Measurements from ENCODE around the gene NPAS3. TPM values are rescaled to one million over a fixed set of nuclear protein-coding genes. Genes with fewer than 3 reads are reported as not detected.

Gene NPAS3
- total RNA-seq, 2 donors from 2014 or later, result 0.33 to 0.78 TPM

DNA sequence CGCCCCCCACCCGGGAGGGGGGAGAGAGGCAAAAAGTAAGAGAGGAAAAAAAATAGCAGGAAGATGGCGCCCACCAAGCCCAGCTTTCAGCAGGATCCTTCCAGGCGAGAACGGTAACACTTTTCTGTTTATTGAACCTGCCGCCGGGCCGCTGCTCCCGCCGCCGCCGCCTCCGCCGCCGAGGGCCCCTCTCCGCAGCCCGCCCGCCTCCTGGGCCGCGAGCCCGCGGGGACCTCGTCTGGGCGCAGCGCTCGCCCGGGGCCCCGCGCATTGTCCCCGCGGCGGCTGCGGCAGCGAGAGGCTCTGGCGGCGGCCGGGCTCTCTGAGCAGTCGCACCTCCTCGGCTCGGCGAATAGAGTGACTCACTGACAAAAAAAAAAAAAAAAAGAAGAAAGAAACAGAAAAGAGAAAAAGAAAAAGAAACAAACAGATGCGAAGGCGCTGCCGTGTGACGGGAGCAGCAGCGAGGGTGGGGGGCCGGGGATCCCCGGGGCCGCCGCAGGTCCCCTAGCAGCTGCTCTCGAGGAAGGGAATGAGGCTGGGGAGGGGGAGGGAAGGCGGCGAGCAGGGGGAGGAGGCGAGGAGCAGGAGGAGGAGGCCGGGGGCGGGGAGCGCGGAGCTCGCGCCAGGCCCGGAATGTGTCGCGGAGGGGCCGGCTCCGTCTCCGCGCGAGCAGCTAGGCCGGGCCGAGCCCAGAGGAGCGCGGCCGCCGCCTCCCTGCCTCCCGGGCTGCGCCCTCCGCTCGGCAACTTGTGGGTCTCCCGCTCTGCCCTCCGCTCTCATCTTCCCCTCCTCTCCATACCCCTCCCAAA, 781 bp downstream of the NPAS3 start:
- peak overlapping the region; percentile 2 to 44 for H3K4me3 ChIP-seq
- peaks cover 0 to 9% of the 10 kb centered on the region in 2 donors for H3K27me3 ChIP-seq
- no peaks in the 10 kb centered on the region for H3K36me3 ChIP-seq (replicated peaks in 1 of 2; ENCODE audit: insufficient read depth in 1 of 2, low read depth in 2 of 2)
- intact Hi-C loops (cut with DNase I), result no loop called here
- ATAC-seq (peak; percentile 86), DNase-seq (peak; percentile 79 to 87 (median 84))
- H3K27ac ChIP-seq, result peak overlapping the region in 3 of 4 donors; percentile 70 to 84 (median 72)
- WGBS, 2 donors, result 0% methylated on average over 28 to 50 of the region's 80 CpGs
- TF ChIP-seq, protein P1, sequence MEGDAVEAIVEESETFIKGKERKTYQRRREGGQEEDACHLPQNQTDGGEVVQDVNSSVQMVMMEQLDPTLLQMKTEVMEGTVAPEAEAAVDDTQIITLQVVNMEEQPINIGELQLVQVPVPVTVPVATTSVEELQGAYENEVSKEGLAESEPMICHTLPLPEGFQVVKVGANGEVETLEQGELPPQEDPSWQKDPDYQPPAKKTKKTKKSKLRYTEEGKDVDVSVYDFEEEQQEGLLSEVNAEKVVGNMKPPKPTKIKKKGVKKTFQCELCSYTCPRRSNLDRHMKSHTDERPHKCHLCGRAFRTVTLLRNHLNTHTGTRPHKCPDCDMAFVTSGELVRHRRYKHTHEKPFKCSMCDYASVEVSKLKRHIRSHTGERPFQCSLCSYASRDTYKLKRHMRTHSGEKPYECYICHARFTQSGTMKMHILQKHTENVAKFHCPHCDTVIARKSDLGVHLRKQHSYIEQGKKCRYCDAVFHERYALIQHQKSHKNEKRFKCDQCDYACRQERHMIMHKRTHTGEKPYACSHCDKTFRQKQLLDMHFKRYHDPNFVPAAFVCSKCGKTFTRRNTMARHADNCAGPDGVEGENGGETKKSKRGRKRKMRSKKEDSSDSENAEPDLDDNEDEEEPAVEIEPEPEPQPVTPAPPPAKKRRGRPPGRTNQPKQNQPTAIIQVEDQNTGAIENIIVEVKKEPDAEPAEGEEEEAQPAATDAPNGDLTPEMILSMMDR (IDR thresholded peaks at IDR 0.05), result no peak
- peak in 2 of 3 donors; percentile 57 to 58 for TF ChIP-seq POLR2A (IDR thresholded peaks at IDR 0.05)
- H3K9me3 ChIP-seq, result no peaks in the 10 kb centered on the region
- H3K4me1 ChIP-seq, result peaks cover 25% of the 10 kb centered on the region

DNA sequence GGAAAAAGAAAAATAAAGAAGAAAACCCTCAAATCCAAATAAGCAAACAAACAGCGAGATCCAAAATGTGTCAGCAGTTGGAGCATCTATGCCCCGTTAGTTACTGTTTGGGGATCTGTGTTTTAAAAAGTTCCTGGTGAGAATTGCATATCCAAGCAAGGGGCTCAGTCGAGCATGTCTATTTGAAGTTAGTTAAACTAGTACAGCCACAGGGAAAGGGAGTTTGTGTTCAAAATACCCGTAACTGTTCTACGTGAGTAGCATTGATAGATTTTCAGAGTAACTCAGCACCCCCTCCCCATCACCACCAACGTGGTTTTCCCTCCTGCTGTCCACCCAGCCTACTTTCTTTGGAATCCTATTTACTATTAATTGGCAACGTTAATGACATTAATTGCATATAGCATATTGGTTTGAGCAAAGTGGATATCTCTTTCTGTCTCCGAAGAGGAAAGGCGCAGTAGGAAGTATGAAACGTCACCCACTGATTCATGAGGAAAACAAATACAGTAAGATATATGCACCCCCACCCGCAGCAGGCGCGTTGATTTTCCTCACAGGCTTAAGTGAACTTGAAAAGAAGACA, 1.5 kb downstream of the NPAS3 start:
- Histone ChIP-seq H3K9me3 (no peaks in the 10 kb centered on the region), H3K4me3 (peak overlapping the region; percentile 2 to 44), H3K27me3 (peaks cover 0 to 6% of the 10 kb centered on the region in 2 donors), H3K27ac (peak overlapping the region in 3 of 4 donors; percentile 70 to 84 (median 72)), H3K4me1 (peaks cover 19% of the 10 kb centered on the region), H3K36me3 (replicated peaks in 1 of 2; ENCODE audit: insufficient read depth in 1 of 2, low read depth in 2 of 2) (no peaks in the 10 kb centered on the region)
- intact Hi-C loops (cut with DNase I), result no loop called here
- DNase-seq (no peak), ATAC-seq (no peak)
- TF ChIP-seq, protein P1 (IDR thresholded peaks at IDR 0.05), result no peak
- TF ChIP-seq POLR2A (IDR thresholded peaks at IDR 0.05), result no peak
- WGBS, 2 donors, result 21 to 25% methylated on average over 13 of the region's 13 CpGs

DNA sequence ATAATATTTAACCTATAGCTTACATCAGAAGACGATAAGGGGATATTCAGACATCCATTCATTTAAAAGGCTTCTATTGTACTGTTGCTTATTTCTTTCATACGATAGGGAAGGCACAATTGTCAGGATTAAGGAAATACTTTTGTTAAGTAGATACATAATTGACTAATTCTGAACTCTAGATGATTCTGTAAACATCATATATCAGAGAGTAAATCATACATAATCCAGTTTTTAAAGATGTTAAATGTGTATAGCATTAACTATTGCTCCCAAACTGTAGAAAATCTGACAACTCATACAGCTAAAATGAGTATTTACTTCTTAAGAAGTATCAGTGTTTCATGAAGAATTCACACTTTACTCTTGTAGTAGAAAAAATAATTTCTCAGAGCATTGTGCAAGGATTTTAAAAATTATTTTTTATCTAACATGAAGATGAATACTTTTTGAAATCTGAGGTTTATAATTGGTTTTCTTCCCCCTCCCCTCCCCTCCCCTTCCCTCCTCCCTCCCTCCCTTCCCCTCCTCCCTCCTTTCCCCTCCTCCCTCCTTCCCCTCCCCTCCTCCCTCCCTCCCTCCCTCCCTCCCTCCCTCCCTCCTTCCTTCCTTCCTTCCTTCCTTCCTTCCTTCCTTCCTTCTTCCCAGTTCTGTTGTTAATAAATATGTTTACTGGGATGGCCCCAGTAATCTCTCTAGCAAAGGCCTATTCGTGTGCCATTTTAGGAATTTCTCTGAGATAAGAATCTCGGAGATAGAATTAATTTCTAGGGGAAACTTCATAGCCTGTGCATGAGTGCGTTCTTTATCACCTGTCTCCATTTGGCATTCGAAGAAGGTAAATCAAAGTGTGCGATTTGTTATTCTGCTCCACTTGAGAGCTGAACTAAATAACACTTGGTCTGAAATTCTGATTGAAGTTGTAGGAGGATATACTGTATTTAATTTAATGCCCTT, 2.3 kb downstream of the NPAS3 start:
- Histone ChIP-seq H3K36me3 (replicated peaks in 1 of 2; ENCODE audit: insufficient read depth in 1 of 2, low read depth in 2 of 2) (no peaks in the 10 kb centered on the region), H3K27me3 (no peaks in the 10 kb centered on the region), H3K4me1 (peaks cover 17% of the 10 kb centered on the region), H3K27ac (peak overlapping the region in 1 of 4 donors; percentile 84), H3K4me3 (no peak overlapping the region), H3K9me3 (no peaks in the 10 kb centered on the region)
- ATAC-seq (no peak), DNase-seq (no peak)
- intact Hi-C loops (cut with DNase I), result no loop called here
- TF ChIP-seq, protein P1 (IDR thresholded peaks at IDR 0.05), result no peak
- TF ChIP-seq POLR2A (IDR thresholded peaks at IDR 0.05), result no peak
- 67 to 81% methylated on average over 7 of the region's 7 CpGs for WGBS, 2 donors

DNA sequence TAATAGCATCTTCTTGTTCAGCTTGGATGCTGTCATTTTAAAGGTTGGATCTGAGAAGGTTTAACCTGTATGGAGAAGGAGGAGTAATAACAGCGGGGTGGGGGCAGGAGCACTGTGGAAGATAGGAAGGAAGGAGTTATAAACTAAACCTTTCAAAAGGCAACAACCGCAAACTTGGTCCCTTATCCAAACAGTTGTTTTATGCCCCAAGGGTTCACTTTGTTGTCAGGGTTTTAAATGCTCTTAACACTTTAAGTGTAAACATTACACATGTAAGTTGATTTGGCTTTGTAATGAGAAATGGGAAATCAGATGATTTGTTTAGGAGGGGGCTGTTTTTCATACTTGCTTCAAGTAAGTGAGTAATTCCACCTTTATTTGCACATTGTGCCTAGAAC, 3.0 kb downstream of the NPAS3 start:
- 83 to 98% methylated on average over 2 of the region's 2 CpGs for WGBS, 2 donors
- intact Hi-C loops (cut with DNase I), result no loop called here
- Histone ChIP-seq H3K27ac (no peak overlapping the region), H3K9me3 (no peaks in the 10 kb centered on the region), H3K4me3 (no peak overlapping the region), H3K4me1 (peaks cover 17% of the 10 kb centered on the region), H3K27me3 (no peaks in the 10 kb centered on the region), H3K36me3 (replicated peaks in 1 of 2; ENCODE audit: insufficient read depth in 1 of 2, low read depth in 2 of 2) (no peaks in the 10 kb centered on the region)
- TF ChIP-seq, protein P1 (IDR thresholded peaks at IDR 0.05), result no peak
- TF ChIP-seq POLR2A (IDR thresholded peaks at IDR 0.05), result no peak
- DNase-seq, result no peak
- no peak for ATAC-seq
